ENCODE data around the gene TRIM36. TPM values are rescaled to one million over a fixed set of nuclear protein-coding genes. Genes with fewer than 3 reads are reported as not detected.

TRIM36 gene
- total RNA-seq, 2 experiments from 2014 or later, result 0.17 TPM; not detected in 1

DNA sequence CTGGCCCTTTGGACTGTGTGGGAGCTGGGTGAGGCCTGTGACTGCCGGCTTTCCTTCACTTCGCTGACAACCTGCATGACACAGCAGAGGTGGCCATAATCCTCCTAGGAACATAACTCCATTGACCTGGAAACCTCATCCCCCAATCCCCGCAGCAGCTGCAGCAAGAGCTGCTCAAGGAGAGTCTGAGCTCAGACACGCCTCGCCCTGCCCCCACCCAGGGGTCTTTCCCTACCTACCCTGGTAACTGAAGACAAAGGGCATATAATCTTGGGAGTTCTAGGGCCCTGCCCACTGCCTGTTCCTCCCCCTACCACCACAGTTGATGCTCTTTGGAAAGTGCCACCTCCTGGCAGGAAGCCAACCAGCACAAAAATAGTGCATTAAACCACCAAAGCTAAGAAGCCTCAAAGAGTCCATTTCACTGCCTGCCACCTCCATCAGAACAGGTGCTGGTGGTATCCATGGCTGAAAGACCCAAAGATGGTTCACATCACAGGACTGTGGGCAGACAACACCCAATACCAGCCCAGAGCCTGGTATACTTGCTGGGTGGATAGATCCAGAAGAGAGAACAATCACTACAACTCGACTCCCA is 18.4 kb downstream of the TRIM36 start:
- Mint-ChIP-seq H3K4me1 (ENCODE audit: low read depth) (no peaks in the 10 kb centered on the region), H3K9me3 (peaks cover 17% of the 10 kb centered on the region), H3K36me3 (ENCODE audit: low read depth) (peaks cover 2% of the 10 kb centered on the region), H3K27ac (no peak overlapping the region), H3K4me3 (no peak overlapping the region), H3K27me3 (ENCODE audit: low read depth) (peaks cover 41% of the 10 kb centered on the region)
- intact Hi-C loops (cut with micrococcal nuclease), result no loop called here
- DNase-seq, result no peak
- CTCF ChIA-PET, result no interaction called here

DNA sequence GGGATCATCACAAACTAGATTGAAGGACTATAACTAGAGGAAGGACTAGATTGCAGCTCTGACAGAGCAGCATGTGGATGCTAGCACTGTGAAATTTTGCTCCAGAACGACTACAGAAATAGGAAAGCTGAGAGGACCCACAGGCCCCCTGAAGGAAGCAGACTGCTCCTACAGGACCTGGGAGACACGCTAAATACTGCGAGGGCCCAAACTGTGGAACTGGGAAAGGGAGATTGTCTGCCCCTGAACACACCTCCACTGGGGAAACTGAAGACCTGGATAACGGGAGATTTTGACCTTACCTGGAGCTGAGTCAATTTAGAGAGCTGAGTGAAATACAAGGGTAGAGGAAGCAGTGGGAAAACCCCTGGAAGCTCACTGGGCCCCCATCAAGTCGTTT is 19.2 kb downstream of the TRIM36 start:
- Mint-ChIP-seq H3K27ac (no peak overlapping the region), H3K4me3 (no peak overlapping the region), H3K36me3 (ENCODE audit: low read depth) (peaks cover 2% of the 10 kb centered on the region), H3K4me1 (ENCODE audit: low read depth) (no peaks in the 10 kb centered on the region), H3K27me3 (ENCODE audit: low read depth) (peaks cover 36% of the 10 kb centered on the region), H3K9me3 (peaks cover 16% of the 10 kb centered on the region)
- no peak for DNase-seq
- intact Hi-C loops (cut with micrococcal nuclease), result no loop called here
- CTCF ChIA-PET, result no interaction called here

DNA sequence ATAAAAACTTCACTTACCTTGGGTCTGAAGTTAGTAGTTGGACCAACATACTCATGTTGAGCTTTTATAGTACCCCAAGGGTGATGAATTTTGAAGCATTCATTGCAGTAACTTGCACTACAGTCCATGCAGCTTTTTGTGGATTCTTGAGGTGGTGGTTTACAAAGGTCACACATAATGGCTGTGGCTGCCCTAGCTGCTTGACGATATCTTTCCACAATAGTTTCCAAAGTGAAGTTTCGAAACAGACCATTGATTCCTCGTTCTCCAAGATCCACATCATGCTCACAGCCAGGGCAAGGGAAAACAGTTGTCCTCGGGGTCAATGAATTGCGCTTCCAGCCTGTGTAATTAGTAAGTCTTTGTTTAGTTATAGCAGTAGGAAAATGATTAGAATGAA is 22.7 kb downstream of the TRIM36 start:
- Mint-ChIP-seq H3K9me3 (peaks cover 10% of the 10 kb centered on the region), H3K27me3 (ENCODE audit: low read depth) (peaks cover 19% of the 10 kb centered on the region), H3K4me1 (ENCODE audit: low read depth) (no peaks in the 10 kb centered on the region), H3K27ac (no peak overlapping the region), H3K36me3 (ENCODE audit: low read depth) (no peaks in the 10 kb centered on the region), H3K4me3 (no peak overlapping the region)
- intact Hi-C loops (cut with micrococcal nuclease), result no loop called here
- no peak for DNase-seq
- CTCF ChIA-PET, result interaction anchor here (0.7 kb wide), 1 partner anchor 41 kb away, joined by 3 read pairs; no protein-coding TSS in a partner anchor

DNA sequence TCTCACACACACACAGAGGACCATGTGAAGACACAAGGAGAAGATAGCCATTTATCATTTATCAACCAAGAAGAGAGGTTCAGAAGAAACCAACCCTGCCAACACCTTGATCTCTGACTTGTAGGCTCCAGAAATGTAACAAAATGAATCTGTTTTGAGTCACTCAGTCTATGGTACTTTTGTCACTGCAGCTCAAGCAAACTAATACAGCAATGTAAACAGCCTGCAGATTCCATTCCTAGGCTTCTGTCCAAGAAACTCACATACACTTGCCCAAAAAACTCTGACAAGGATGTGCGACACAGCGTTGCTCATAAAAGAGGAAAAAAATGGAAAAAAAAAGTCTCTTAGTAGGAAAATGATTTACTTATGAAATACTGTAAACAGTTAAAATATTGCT is 33.4 kb downstream of the TRIM36 start:
- intact Hi-C loops (cut with micrococcal nuclease), result no loop called here
- H3K4me3 Mint-ChIP-seq, result no peak overlapping the region
- H3K4me1 Mint-ChIP-seq (ENCODE audit: low read depth), result no peaks in the 10 kb centered on the region
- no peaks in the 10 kb centered on the region for H3K9me3 Mint-ChIP-seq
- no peak overlapping the region for H3K27ac Mint-ChIP-seq
- peaks cover 15% of the 10 kb centered on the region for H3K27me3 Mint-ChIP-seq (ENCODE audit: low read depth)
- no peak for DNase-seq
- H3K36me3 Mint-ChIP-seq (ENCODE audit: low read depth), result no peaks in the 10 kb centered on the region
- CTCF ChIA-PET, result no interaction called here

DNA sequence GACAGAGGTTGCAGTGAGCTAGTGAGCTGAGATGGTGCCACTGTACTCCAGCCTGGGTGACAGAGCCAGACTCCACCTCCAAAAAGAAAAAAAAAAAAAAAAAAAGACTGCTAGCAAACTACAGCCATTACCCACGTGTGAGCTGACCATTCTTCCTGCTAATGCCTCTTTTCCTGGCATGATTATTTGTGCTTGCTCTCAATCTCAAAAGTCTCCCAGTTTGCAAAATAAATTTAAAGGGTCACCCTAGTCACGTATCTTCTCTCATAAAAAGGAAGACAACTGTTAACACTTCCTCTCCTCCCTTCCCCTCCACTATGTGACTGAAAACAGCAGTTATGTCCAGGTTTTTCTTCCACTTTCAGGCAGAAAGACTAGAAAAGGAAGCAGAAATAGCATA is 37.2 kb downstream of the TRIM36 start:
- intact Hi-C loops (cut with micrococcal nuclease), result no loop called here
- Mint-ChIP-seq H3K36me3 (ENCODE audit: low read depth) (no peaks in the 10 kb centered on the region), H3K9me3 (no peaks in the 10 kb centered on the region), H3K4me3 (no peak overlapping the region), H3K27ac (no peak overlapping the region), H3K4me1 (ENCODE audit: low read depth) (no peaks in the 10 kb centered on the region), H3K27me3 (ENCODE audit: low read depth) (peaks cover 9% of the 10 kb centered on the region)
- no peak for DNase-seq
- CTCF ChIA-PET, result interaction anchor here (0.6 kb wide), 1 partner anchor 153 kb away, joined by 3 read pairs; no protein-coding TSS in a partner anchor

DNA sequence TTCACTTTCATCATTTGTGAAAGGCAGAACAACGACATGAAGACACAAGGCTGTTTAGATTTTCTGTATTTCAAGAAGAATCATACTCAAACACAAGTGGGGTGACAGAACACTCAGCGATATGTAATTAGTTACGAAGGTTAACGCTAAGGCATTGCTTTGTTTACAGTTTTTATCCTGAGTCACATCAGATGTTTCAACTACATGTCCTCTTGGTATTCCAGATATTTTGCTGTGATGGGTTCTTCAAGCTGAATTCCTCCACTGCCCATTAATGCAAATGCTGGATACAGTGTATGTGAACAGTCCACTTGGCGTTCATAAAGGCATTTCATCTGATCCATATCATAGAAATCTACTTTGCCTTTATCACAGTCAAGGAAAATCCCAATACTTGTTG is 43.4 kb downstream of the TRIM36 start:
- no peak overlapping the region for H3K27ac Mint-ChIP-seq
- intact Hi-C loops (cut with micrococcal nuclease), result no loop called here
- H3K36me3 Mint-ChIP-seq (ENCODE audit: low read depth), result no peaks in the 10 kb centered on the region
- peaks cover 4% of the 10 kb centered on the region for H3K27me3 Mint-ChIP-seq (ENCODE audit: low read depth)
- H3K4me3 Mint-ChIP-seq, result no peak overlapping the region
- CTCF ChIA-PET, result no interaction called here
- DNase-seq, result no peak
- peaks cover 2% of the 10 kb centered on the region for H3K9me3 Mint-ChIP-seq
- H3K4me1 Mint-ChIP-seq (ENCODE audit: low read depth), result no peaks in the 10 kb centered on the region

DNA sequence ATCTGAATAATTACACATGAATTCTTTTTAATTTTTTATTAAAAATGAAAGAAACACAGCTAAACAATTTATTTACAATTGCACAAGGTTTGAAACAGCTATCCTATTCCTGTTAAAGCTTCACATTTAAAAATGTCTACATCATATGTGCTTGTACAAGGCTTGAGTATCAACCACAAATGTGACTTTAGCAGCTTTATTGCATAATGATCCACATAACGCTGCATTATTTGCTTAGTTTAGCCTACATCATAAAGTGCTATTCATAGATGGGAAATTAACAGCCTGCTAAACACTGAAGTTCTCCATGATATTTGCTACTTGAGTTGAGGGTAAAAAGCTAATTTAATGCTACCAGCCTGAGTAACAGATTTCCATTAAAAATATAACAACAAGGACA is 45.0 kb downstream of the TRIM36 start:
- Mint-ChIP-seq H3K27ac (no peak overlapping the region), H3K27me3 (ENCODE audit: low read depth) (peaks cover 4% of the 10 kb centered on the region), H3K36me3 (ENCODE audit: low read depth) (no peaks in the 10 kb centered on the region), H3K4me1 (ENCODE audit: low read depth) (no peaks in the 10 kb centered on the region), H3K9me3 (peaks cover 2% of the 10 kb centered on the region), H3K4me3 (no peak overlapping the region)
- CTCF ChIA-PET, result no interaction called here
- intact Hi-C loops (cut with micrococcal nuclease), result no loop called here
- DNase-seq, result no peak

DNA sequence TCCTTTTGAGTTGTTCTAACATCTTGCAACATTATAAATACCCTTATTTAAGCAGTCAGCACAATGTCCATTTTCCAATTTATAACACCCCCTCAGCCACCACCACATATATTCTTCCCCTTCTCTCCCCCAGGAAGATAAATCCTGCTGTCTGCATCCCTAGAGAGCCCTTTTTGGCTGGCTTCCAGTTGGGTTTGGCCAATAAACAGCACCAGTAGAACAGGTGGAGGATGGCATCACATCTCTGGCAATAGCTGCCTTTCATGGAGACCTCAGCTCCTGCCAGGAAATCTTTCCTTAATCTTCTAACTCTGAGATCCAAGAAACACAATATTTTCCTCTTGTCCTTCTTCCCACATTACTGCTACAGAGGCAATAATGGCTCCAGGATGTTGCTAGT is 53.7 kb downstream of the TRIM36 start:
- Mint-ChIP-seq H3K9me3 (no peaks in the 10 kb centered on the region), H3K27me3 (ENCODE audit: low read depth) (peaks cover 24% of the 10 kb centered on the region), H3K36me3 (ENCODE audit: low read depth) (no peaks in the 10 kb centered on the region), H3K4me1 (ENCODE audit: low read depth) (no peaks in the 10 kb centered on the region), H3K27ac (no peak overlapping the region), H3K4me3 (no peak overlapping the region)
- no peak for DNase-seq
- intact Hi-C loops (cut with micrococcal nuclease), result no loop called here
- CTCF ChIA-PET, result no interaction called here

DNA sequence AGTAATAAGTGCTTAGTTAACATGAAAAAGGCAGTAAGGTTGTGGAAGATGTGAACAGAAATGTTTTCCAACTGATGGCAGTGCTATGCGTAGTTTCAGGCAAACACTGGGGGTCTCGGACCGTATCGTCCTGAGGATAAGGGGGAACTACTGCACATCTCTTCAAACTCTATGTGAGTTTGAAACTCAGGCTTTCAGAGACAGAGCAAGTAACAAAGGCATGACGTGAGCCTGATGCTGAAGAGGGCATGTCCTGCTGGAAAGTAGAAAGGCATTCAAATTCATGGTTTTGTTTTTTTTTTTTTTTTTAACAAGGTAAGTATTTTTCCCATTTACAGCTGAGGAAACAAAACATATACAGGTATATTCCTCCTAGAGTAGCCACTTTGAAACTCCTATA is 59.9 kb downstream of the TRIM36 start:
- CTCF ChIA-PET, result interaction anchor here (1.1 kb wide), 1 partner anchor 13 kb away, joined by 3 read pairs; no protein-coding TSS in a partner anchor
- no peaks in the 10 kb centered on the region for H3K4me1 Mint-ChIP-seq (ENCODE audit: low read depth)
- H3K27me3 Mint-ChIP-seq (ENCODE audit: low read depth), result peaks cover 38% of the 10 kb centered on the region
- intact Hi-C loops (cut with micrococcal nuclease), result no loop called here
- DNase-seq, result no peak
- no peak overlapping the region for H3K27ac Mint-ChIP-seq
- no peaks in the 10 kb centered on the region for H3K36me3 Mint-ChIP-seq (ENCODE audit: low read depth)
- no peak overlapping the region for H3K4me3 Mint-ChIP-seq
- no peaks in the 10 kb centered on the region for H3K9me3 Mint-ChIP-seq

DNA sequence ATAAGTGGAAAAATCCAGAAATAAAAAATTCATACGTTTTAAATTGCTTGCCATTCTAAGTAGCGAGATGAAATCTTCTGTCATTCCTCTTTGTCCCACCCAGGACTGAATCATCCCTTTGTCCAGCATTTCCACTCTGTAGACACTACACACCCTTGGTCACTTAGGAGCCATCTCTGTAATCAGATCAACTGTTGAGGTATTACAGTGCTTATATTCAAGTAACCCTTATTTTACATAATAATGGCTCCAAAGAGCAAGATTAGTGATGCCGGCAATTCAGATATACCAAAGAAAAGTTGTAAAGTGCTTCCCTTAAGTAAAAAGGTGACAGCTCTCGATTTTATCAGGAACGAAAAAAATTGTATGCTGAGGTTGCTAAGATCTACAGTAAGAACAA is 60.4 kb downstream of the TRIM36 start:
- intact Hi-C loops (cut with micrococcal nuclease), result no loop called here
- Mint-ChIP-seq H3K27me3 (ENCODE audit: low read depth) (peaks cover 35% of the 10 kb centered on the region), H3K36me3 (ENCODE audit: low read depth) (no peaks in the 10 kb centered on the region), H3K4me3 (no peak overlapping the region), H3K27ac (no peak overlapping the region), H3K4me1 (ENCODE audit: low read depth) (no peaks in the 10 kb centered on the region), H3K9me3 (no peaks in the 10 kb centered on the region)
- CTCF ChIA-PET, result interaction anchor here (1.1 kb wide), 1 partner anchor 13 kb away, joined by 3 read pairs; no protein-coding TSS in a partner anchor
- DNase-seq, result no peak

DNA sequence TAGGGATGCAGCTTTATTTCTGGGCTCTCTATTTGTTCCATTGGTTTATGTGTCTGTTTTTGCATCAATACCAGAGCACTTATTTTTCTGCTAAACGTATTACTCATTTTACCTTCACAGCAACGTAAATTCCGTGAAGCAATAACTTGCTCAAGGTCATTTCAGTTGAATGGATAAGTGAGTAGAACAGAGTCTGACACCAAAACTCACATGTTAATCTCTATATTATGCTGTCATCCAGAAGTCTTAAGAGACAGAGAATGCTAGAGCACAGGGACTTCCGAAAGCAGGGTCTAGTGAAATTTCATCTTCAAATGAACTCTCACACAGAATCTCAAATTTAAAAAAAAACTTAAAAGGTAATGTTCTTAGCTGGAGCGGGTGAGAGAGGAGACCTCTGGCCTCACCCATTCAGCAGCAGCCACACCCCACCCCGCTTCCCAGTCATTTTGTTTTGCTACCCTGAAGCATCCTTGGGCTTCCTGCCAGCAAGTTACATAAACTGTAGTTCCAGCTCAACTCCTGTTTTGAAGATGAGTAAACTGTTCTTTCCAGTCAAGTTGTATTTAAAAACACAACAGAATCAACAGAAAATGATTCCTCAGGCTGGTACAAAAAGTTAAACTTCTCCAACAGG is 69.3 kb downstream of the TRIM36 start:
- H3K36me3 Mint-ChIP-seq (ENCODE audit: low read depth), result no peaks in the 10 kb centered on the region
- H3K27ac Mint-ChIP-seq, result no peak overlapping the region
- H3K27me3 Mint-ChIP-seq (ENCODE audit: low read depth), result peaks cover 7% of the 10 kb centered on the region
- H3K4me3 Mint-ChIP-seq, result no peak overlapping the region
- H3K4me1 Mint-ChIP-seq (ENCODE audit: low read depth), result no peaks in the 10 kb centered on the region
- no peaks in the 10 kb centered on the region for H3K9me3 Mint-ChIP-seq
- CTCF ChIA-PET, result interaction anchor here (0.9 to 1.1 kb wide), 2 partner anchors 145 to 147 kb away, joined by 3 to 5 read pairs; no protein-coding TSS in a partner anchor
- intact Hi-C loops (cut with micrococcal nuclease), result no loop called here
- no peak for DNase-seq

DNA sequence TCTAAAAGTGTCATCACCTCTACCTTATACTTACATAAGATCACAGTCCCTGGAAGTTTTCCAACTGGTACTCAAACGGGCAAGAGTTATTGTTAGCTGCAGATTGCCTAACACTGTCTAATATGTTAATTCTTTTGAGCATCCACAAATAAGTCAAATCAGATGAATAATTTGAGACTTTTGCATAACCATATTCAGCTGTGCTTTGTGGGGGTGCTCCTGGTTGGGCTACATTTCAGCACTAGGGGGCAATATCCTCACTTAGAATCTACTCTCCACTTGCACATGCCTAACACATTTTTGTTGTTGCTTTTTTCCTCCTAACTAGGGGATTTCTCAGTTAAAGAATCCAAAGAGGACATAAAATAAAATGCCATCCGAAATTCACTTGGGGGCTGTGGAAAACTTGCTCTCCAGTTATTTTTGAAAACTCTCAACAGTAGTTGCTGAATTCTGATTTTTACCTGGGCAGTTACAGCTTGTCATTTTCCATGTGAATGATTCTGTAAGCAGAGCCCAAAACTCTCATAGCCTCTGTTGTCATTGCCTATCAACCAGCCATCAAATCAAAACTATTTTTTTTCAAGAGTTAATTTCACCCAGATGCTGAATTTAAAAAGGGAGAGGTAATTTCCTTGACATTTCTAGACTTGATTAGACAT is 71.5 kb downstream of the TRIM36 start:
- DNase-seq, result peak; percentile 39
- CTCF ChIA-PET, result interaction anchor here (0.7 to 2.8 kb wide), 9 partner anchors 8 to 164 kb away, joined by 3 to 29 read pairs (median 3); no protein-coding TSS in a partner anchor
- Mint-ChIP-seq H3K9me3 (no peaks in the 10 kb centered on the region), H3K36me3 (ENCODE audit: low read depth) (no peaks in the 10 kb centered on the region), H3K27ac (no peak overlapping the region), H3K4me1 (ENCODE audit: low read depth) (no peaks in the 10 kb centered on the region), H3K4me3 (no peak overlapping the region), H3K27me3 (ENCODE audit: low read depth) (peaks cover 7% of the 10 kb centered on the region)
- intact Hi-C loops (cut with micrococcal nuclease), result loop anchor here (1.0 to 5.0 kb wide), 7 partner anchors 71 to 970 kb away; partner anchors contain the start of genes CCDC112 and TRIM36
